Measurements from ENCODE around the gene ITGB8.

DNA sequence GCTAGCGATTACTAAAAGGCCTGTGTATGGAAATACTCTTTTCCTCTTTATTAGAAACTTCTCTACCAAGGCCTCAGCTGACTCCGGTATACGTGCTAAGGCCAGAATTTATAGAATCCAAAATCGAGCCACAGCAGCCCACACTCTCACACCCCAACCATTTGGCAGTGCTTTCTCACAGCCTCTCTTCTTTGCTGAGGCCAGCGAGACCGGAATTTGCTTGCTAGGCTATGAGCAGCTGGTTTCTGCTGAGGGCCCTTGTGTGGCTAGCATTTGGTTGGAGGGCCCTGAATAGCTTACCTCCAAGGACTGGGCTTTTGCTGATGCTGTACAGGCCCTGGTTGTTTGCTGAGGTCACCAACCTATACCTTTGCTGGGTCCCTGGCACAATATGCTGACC, 46.1 kb downstream of the ITGB8 start:
- no peak for TF ChIP-seq EZH2 (IDR thresholded peaks at IDR 0.05)
- no peak for TF ChIP-seq POLR2AphosphoS5 (IDR thresholded peaks at IDR 0.05; ENCODE audit: borderline replicate concordance, low read depth, low read length)
- no peak for TF ChIP-seq FOXP2 (optimal IDR thresholded peaks at IDR 0.05; ENCODE audit: control extremely low read depth, extremely low read length, insufficient read depth)

Measured in SK-N-MC (cell line).